Measurements from ENCODE around the gene PLEKHA4.

DNA sequence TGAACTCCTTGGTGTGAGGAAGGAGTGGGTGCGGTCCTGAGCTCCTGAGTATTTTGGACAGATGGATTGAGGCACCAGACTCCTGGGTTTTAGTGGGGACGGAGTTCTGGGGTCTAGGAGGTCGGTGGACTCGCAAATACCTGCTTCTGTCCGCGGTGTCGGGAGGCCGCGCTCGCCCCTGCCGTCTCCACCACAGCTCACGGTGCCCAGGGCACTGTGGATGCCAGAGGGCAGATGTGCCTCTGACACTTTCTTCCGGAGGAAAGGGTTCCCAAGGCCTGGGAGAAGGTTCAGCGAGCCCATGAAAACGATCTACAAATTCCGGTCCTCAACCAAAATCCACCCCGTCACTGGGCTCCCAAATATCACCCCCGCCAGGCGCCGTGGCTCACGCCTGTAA, 26.8 kb upstream of the PLEKHA4 start:
- TF ChIP-seq, protein P1, sequence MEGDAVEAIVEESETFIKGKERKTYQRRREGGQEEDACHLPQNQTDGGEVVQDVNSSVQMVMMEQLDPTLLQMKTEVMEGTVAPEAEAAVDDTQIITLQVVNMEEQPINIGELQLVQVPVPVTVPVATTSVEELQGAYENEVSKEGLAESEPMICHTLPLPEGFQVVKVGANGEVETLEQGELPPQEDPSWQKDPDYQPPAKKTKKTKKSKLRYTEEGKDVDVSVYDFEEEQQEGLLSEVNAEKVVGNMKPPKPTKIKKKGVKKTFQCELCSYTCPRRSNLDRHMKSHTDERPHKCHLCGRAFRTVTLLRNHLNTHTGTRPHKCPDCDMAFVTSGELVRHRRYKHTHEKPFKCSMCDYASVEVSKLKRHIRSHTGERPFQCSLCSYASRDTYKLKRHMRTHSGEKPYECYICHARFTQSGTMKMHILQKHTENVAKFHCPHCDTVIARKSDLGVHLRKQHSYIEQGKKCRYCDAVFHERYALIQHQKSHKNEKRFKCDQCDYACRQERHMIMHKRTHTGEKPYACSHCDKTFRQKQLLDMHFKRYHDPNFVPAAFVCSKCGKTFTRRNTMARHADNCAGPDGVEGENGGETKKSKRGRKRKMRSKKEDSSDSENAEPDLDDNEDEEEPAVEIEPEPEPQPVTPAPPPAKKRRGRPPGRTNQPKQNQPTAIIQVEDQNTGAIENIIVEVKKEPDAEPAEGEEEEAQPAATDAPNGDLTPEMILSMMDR (conservative IDR thresholded peaks at IDR 0.05; ENCODE audit: low read depth in 2 of 2) = no peak
- TF ChIP-seq POLR2AphosphoS5 (IDR thresholded peaks at IDR 0.05; ENCODE audit: low read depth) (no peak), EZH2 (IDR thresholded peaks at IDR 0.05; ENCODE audit: low read depth, unreplicated experiment) (no peak), EZH2phosphoT487 (IDR thresholded peaks at IDR 0.05; ENCODE audit: unreplicated experiment) (no peak), NANOG (IDR thresholded peaks at IDR 0.05; ENCODE audit: borderline replicate concordance) (no peak), CREB1 (CRISPR knock-in tag; IDR thresholded peaks at IDR 0.05; ENCODE audit: low read depth) (no peak), JUNB (IDR thresholded peaks at IDR 0.05; ENCODE audit: unreplicated experiment) (no peak), ZNF114 (CRISPR knock-in tag; IDR thresholded peaks at IDR 0.05) (no peak), ZNF331 (CRISPR knock-in tag; IDR thresholded peaks at IDR 0.05; ENCODE audit: low read depth) (no peak), STAT1 (IDR thresholded peaks at IDR 0.05; ENCODE audit: unreplicated experiment) (no peak)
- TF ChIP-seq, protein P2, sequence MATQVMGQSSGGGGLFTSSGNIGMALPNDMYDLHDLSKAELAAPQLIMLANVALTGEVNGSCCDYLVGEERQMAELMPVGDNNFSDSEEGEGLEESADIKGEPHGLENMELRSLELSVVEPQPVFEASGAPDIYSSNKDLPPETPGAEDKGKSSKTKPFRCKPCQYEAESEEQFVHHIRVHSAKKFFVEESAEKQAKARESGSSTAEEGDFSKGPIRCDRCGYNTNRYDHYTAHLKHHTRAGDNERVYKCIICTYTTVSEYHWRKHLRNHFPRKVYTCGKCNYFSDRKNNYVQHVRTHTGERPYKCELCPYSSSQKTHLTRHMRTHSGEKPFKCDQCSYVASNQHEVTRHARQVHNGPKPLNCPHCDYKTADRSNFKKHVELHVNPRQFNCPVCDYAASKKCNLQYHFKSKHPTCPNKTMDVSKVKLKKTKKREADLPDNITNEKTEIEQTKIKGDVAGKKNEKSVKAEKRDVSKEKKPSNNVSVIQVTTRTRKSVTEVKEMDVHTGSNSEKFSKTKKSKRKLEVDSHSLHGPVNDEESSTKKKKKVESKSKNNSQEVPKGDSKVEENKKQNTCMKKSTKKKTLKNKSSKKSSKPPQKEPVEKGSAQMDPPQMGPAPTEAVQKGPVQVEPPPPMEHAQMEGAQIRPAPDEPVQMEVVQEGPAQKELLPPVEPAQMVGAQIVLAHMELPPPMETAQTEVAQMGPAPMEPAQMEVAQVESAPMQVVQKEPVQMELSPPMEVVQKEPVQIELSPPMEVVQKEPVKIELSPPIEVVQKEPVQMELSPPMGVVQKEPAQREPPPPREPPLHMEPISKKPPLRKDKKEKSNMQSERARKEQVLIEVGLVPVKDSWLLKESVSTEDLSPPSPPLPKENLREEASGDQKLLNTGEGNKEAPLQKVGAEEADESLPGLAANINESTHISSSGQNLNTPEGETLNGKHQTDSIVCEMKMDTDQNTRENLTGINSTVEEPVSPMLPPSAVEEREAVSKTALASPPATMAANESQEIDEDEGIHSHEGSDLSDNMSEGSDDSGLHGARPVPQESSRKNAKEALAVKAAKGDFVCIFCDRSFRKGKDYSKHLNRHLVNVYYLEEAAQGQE (IDR thresholded peaks at IDR 0.05; ENCODE audit: unreplicated experiment) = no peak
- TF ChIP-seq, protein P3, sequence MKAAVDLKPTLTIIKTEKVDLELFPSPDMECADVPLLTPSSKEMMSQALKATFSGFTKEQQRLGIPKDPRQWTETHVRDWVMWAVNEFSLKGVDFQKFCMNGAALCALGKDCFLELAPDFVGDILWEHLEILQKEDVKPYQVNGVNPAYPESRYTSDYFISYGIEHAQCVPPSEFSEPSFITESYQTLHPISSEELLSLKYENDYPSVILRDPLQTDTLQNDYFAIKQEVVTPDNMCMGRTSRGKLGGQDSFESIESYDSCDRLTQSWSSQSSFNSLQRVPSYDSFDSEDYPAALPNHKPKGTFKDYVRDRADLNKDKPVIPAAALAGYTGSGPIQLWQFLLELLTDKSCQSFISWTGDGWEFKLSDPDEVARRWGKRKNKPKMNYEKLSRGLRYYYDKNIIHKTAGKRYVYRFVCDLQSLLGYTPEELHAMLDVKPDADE (IDR thresholded peaks at IDR 0.05) = no peak
- TF ChIP-seq, protein P4, sequence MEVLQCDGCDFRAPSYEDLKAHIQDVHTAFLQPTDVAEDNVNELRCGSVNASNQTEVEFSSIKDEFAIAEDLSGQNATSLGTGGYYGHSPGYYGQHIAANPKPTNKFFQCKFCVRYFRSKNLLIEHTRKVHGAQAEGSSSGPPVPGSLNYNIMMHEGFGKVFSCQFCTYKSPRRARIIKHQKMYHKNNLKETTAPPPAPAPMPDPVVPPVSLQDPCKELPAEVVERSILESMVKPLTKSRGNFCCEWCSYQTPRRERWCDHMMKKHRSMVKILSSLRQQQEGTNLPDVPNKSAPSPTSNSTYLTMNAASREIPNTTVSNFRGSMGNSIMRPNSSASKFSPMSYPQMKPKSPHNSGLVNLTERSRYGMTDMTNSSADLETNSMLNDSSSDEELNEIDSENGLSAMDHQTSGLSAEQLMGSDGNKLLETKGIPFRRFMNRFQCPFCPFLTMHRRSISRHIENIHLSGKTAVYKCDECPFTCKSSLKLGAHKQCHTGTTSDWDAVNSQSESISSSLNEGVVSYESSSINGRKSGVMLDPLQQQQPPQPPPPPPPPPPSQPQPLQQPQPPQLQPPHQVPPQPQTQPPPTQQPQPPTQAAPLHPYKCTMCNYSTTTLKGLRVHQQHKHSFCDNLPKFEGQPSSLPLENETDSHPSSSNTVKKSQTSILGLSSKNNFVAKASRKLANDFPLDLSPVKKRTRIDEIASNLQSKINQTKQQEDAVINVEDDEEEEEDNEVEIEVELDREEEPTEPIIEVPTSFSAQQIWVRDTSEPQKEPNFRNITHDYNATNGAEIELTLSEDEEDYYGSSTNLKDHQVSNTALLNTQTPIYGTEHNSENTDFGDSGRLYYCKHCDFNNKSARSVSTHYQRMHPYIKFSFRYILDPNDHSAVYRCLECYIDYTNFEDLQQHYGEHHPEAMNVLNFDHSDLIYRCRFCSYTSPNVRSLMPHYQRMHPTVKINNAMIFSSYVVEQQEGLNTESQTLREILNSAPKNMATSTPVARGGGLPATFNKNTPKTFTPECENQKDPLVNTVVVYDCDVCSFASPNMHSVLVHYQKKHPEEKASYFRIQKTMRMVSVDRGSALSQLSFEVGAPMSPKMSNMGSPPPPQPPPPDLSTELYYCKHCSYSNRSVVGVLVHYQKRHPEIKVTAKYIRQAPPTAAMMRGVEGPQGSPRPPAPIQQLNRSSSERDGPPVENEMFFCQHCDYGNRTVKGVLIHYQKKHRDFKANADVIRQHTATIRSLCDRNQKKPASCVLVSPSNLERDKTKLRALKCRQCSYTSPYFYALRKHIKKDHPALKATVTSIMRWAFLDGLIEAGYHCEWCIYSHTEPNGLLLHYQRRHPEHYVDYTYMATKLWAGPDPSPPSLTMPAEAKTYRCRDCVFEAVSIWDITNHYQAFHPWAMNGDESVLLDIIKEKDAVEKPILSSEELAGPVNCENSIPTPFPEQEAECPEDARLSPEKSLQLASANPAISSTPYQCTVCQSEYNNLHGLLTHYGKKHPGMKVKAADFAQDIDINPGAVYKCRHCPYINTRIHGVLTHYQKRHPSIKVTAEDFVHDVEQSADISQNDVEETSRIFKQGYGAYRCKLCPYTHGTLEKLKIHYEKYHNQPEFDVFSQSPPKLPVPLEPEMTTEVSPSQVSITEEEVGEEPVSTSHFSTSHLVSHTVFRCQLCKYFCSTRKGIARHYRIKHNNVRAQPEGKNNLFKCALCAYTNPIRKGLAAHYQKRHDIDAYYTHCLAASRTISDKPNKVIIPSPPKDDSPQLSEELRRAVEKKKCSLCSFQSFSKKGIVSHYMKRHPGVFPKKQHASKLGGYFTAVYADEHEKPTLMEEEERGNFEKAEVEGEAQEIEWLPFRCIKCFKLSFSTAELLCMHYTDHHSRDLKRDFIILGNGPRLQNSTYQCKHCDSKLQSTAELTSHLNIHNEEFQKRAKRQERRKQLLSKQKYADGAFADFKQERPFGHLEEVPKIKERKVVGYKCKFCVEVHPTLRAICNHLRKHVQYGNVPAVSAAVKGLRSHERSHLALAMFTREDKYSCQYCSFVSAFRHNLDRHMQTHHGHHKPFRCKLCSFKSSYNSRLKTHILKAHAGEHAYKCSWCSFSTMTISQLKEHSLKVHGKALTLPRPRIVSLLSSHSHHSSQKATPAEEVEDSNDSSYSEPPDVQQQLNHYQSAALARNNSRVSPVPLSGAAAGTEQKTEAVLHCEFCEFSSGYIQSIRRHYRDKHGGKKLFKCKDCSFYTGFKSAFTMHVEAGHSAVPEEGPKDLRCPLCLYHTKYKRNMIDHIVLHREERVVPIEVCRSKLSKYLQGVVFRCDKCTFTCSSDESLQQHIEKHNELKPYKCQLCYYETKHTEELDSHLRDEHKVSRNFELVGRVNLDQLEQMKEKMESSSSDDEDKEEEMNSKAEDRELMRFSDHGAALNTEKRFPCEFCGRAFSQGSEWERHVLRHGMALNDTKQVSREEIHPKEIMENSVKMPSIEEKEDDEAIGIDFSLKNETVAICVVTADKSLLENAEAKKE (CRISPR knock-in tag; IDR thresholded peaks at IDR 0.05) = no peak
